ENCODE data around the gene ZBTB20.

The ZBTB20 gene

GRCh38 chr3:114635878-114636277 lies 511.2 kb downstream of the ZBTB20 start:
- Histone ChIP-seq H3K4me1 (ENCODE audit: control insufficient read depth, insufficient read depth, low read length) (no peaks in the 10 kb centered on the region), H3K27me3 (ENCODE audit: control insufficient read depth, insufficient read depth, low read length) (no peaks in the 10 kb centered on the region), H3K4me3 (ENCODE audit: low read length) (no peak overlapping the region), H3K36me3 (ENCODE audit: control insufficient read depth, insufficient read depth, low read length) (no peaks in the 10 kb centered on the region), H3K9me3 (ENCODE audit: control insufficient read depth, insufficient read depth, low read length) (no peaks in the 10 kb centered on the region), H3K27ac (ENCODE audit: low read length) (no peak overlapping the region)
- DNase-seq (ENCODE audit: low read depth, low spot score) = no peak
- WGBS (ENCODE audit: insufficient coverage, insufficient read length) = no CpG with 5 or more reads among the region's 2 CpGs

DNA sequence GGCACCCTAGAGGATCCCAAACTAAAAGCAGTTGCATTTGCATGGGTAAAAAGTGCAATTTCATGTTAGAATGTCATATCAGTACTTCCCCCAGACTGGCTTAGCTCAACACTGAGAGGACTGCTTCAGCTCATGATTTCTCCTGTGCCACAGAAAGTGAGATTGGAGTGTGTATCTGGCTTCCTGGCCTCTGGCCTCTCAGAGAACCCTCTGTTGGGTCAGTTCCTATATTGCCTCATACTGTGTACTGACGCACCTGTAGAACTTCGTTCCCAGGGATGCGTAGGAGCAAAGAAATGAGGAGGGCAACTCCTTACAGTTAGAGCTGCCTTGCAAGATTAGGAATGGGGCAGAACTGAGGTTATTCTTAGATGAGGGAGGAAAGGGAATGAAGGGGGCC lies 512.5 kb downstream of the ZBTB20 start:
- Histone ChIP-seq H3K4me1 (ENCODE audit: control insufficient read depth, insufficient read depth, low read length) (no peaks in the 10 kb centered on the region), H3K4me3 (ENCODE audit: low read length) (no peak overlapping the region), H3K27ac (ENCODE audit: low read length) (no peak overlapping the region), H3K36me3 (ENCODE audit: control insufficient read depth, insufficient read depth, low read length) (no peaks in the 10 kb centered on the region), H3K27me3 (ENCODE audit: control insufficient read depth, insufficient read depth, low read length) (no peaks in the 10 kb centered on the region), H3K9me3 (ENCODE audit: control insufficient read depth, insufficient read depth, low read length) (no peaks in the 10 kb centered on the region)
- WGBS (ENCODE audit: insufficient coverage, insufficient read length) = no CpG with 5 or more reads among the region's 3 CpGs
- DNase-seq (ENCODE audit: low read depth, low spot score) = no peak

- Histone ChIP-seq H3K36me3 (ENCODE audit: control insufficient read depth, insufficient read depth, low read length) (no peaks in the 10 kb centered on the region), H3K27me3 (ENCODE audit: control insufficient read depth, insufficient read depth, low read length) (no peaks in the 10 kb centered on the region), H3K9me3 (ENCODE audit: control insufficient read depth, insufficient read depth, low read length) (no peaks in the 10 kb centered on the region), H3K27ac (ENCODE audit: low read length) (no peak overlapping the region), H3K4me1 (ENCODE audit: control insufficient read depth, insufficient read depth, low read length) (no peaks in the 10 kb centered on the region), H3K4me3 (ENCODE audit: low read length) (no peak overlapping the region)
- no CpG with 5 or more reads among the region's 1 CpG for WGBS (ENCODE audit: insufficient coverage, insufficient read length)
- no peak for DNase-seq (ENCODE audit: low read depth, low spot score)
Measured at GRCh38 chr3:114632757-114633424, 514.2 kb downstream of the ZBTB20 start.

DNA sequence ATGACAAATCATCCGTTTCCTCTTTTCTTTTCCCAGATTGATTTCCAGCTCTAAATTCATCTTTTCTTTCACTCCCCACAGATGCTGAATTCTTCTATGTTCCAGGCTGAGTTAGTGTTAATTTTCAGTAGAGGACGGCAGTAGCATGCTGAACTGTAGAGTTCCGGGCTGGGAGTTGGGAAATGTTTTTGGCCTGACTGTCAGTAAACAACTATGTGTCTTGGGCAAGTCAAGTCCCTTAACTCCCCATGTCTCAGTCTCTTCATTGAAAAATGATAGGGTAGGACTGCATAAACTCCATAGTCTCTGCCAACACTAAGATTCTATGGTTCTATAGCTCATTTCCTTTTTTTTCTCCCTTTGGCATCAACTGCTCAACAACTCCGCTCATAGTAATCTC lies 519.3 kb downstream of the ZBTB20 start:
- H3K36me3 ChIP-seq (ENCODE audit: control insufficient read depth, insufficient read depth, low read length) = no peaks in the 10 kb centered on the region
- no peak for DNase-seq (ENCODE audit: low read depth, low spot score)
- H3K9me3 ChIP-seq (ENCODE audit: control insufficient read depth, insufficient read depth, low read length) = no peaks in the 10 kb centered on the region
- H3K27ac ChIP-seq (ENCODE audit: low read length) = no peak overlapping the region
- no peak overlapping the region for H3K4me3 ChIP-seq (ENCODE audit: low read length)
- H3K27me3 ChIP-seq (ENCODE audit: control insufficient read depth, insufficient read depth, low read length) = no peaks in the 10 kb centered on the region
- H3K4me1 ChIP-seq (ENCODE audit: control insufficient read depth, insufficient read depth, low read length) = no peaks in the 10 kb centered on the region
- WGBS (ENCODE audit: insufficient coverage, insufficient read length) = no CpG with 5 or more reads among the region's 4 CpGs

- H3K36me3 ChIP-seq (ENCODE audit: control insufficient read depth, insufficient read depth, low read length) = no peaks in the 10 kb centered on the region
- no peak for DNase-seq (ENCODE audit: low read depth, low spot score)
- no peak overlapping the region for H3K4me3 ChIP-seq (ENCODE audit: low read length)
- H3K4me1 ChIP-seq (ENCODE audit: control insufficient read depth, insufficient read depth, low read length) = no peaks in the 10 kb centered on the region
- H3K9me3 ChIP-seq (ENCODE audit: control insufficient read depth, insufficient read depth, low read length) = no peaks in the 10 kb centered on the region
- no peaks in the 10 kb centered on the region for H3K27me3 ChIP-seq (ENCODE audit: control insufficient read depth, insufficient read depth, low read length)
- H3K27ac ChIP-seq (ENCODE audit: low read length) = no peak overlapping the region
- WGBS (ENCODE audit: insufficient coverage, insufficient read length) = no CpG with 5 or more reads among the region's 4 CpGs
Measured at GRCh38 chr3:114626751-114627150, 520.3 kb downstream of the ZBTB20 start.

GRCh38 chr3:114624571-114625181 lies 522.4 kb downstream of the ZBTB20 start:
- Histone ChIP-seq H3K27ac (ENCODE audit: low read length) (no peak overlapping the region), H3K4me1 (ENCODE audit: control insufficient read depth, insufficient read depth, low read length) (no peaks in the 10 kb centered on the region), H3K27me3 (ENCODE audit: control insufficient read depth, insufficient read depth, low read length) (no peaks in the 10 kb centered on the region), H3K9me3 (ENCODE audit: control insufficient read depth, insufficient read depth, low read length) (no peaks in the 10 kb centered on the region), H3K4me3 (ENCODE audit: low read length) (no peak overlapping the region), H3K36me3 (ENCODE audit: control insufficient read depth, insufficient read depth, low read length) (no peaks in the 10 kb centered on the region)
- WGBS (ENCODE audit: insufficient coverage, insufficient read length) = no CpG with 5 or more reads among the region's 10 CpGs
- DNase-seq (ENCODE audit: low read depth, low spot score) = no peak

GRCh38 chr3:114624047-114624445 lies 523.0 kb downstream of the ZBTB20 start:
- Histone ChIP-seq H3K9me3 (ENCODE audit: control insufficient read depth, insufficient read depth, low read length) (no peaks in the 10 kb centered on the region), H3K36me3 (ENCODE audit: control insufficient read depth, insufficient read depth, low read length) (no peaks in the 10 kb centered on the region), H3K27me3 (ENCODE audit: control insufficient read depth, insufficient read depth, low read length) (no peaks in the 10 kb centered on the region), H3K4me3 (ENCODE audit: low read length) (no peak overlapping the region), H3K27ac (ENCODE audit: low read length) (no peak overlapping the region), H3K4me1 (ENCODE audit: control insufficient read depth, insufficient read depth, low read length) (no peaks in the 10 kb centered on the region)
- no peak for DNase-seq (ENCODE audit: low read depth, low spot score)
- no CpG with 5 or more reads among the region's 6 CpGs for WGBS (ENCODE audit: insufficient coverage, insufficient read length)

DNA sequence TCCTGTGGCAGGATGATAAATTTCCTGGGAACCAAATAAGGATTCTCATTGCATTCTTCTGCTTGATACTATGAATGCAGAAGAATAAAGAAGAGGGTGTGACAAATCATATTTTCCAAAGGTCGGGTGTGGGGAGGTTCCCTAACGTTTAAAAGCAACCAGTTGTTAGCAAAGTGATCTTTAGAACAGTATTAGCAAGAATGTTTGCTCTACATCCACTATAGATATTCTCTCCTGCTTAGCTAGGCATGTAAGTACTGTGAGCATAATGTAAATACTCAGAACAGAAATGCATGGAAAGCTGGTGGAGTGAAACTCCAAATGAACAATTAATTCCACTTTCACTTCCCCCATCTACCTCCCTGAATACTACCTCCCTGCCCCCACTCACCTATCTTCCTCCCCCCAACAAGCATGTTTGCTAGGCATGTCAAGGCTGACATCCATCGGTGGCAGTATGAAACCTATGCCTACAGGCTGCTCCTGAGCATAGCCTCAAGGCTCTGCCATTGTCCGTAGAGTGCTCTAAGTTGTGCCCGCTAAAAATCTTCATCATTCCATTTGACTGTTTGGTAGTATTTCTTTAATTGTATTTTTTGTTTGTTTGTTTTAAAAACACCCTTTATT lies 523.6 kb downstream of the ZBTB20 start:
- no peaks in the 10 kb centered on the region for H3K9me3 ChIP-seq (ENCODE audit: control insufficient read depth, insufficient read depth, low read length)
- H3K4me3 ChIP-seq (ENCODE audit: low read length) = no peak overlapping the region
- no peaks in the 10 kb centered on the region for H3K36me3 ChIP-seq (ENCODE audit: control insufficient read depth, insufficient read depth, low read length)
- DNase-seq (ENCODE audit: low read depth, low spot score) = no peak
- H3K27me3 ChIP-seq (ENCODE audit: control insufficient read depth, insufficient read depth, low read length) = no peaks in the 10 kb centered on the region
- H3K27ac ChIP-seq (ENCODE audit: low read length) = no peak overlapping the region
- H3K4me1 ChIP-seq (ENCODE audit: control insufficient read depth, insufficient read depth, low read length) = no peaks in the 10 kb centered on the region
- no CpG with 5 or more reads among the region's 5 CpGs for WGBS (ENCODE audit: insufficient coverage, insufficient read length)

- WGBS (ENCODE audit: insufficient coverage, insufficient read length) = no CpG with 5 or more reads among the region's 3 CpGs
Measured at GRCh38 chr3:114622001-114622400, 525.1 kb downstream of the ZBTB20 start.

GRCh38 chr3:114619771-114620170 lies 527.3 kb downstream of the ZBTB20 start:
- Histone ChIP-seq H3K9me3 (ENCODE audit: control insufficient read depth, insufficient read depth, low read length) (no peaks in the 10 kb centered on the region), H3K36me3 (ENCODE audit: control insufficient read depth, insufficient read depth, low read length) (no peaks in the 10 kb centered on the region), H3K4me3 (ENCODE audit: low read length) (no peak overlapping the region), H3K27ac (ENCODE audit: low read length) (no peak overlapping the region), H3K27me3 (ENCODE audit: control insufficient read depth, insufficient read depth, low read length) (no peaks in the 10 kb centered on the region), H3K4me1 (ENCODE audit: control insufficient read depth, insufficient read depth, low read length) (no peaks in the 10 kb centered on the region)
- WGBS (ENCODE audit: insufficient coverage, insufficient read length) = no CpG with 5 or more reads among the region's 3 CpGs
- no peak for DNase-seq (ENCODE audit: low read depth, low spot score)

More at GRCh38 chr3:114622001-114622400, 525.1 kb downstream of the ZBTB20 start:
- Histone ChIP-seq H3K9me3 (ENCODE audit: control insufficient read depth, insufficient read depth, low read length) (no peaks in the 10 kb centered on the region), H3K27ac (ENCODE audit: low read length) (no peak overlapping the region), H3K27me3 (ENCODE audit: control insufficient read depth, insufficient read depth, low read length) (no peaks in the 10 kb centered on the region), H3K36me3 (ENCODE audit: control insufficient read depth, insufficient read depth, low read length) (no peaks in the 10 kb centered on the region), H3K4me1 (ENCODE audit: control insufficient read depth, insufficient read depth, low read length) (no peaks in the 10 kb centered on the region), H3K4me3 (ENCODE audit: low read length) (no peak overlapping the region)
- no peak for DNase-seq (ENCODE audit: low read depth, low spot score)
